Sigmoid colon (tissue), 3 donors: Measurements from ENCODE around the gene EPSTI1.

Experiments used
- POLR2A ChIP-seq, 2 donors: fragments of 450-650 bp; IDR thresholded peaks; one replicate each; pipeline ENCODE4 v1.6.1; 2016; ENCODE audit warnings: antibody characterized with exemption in 2 of 2, mild to moderate bottlenecking in 2 of 2, moderate library complexity in 2 of 2
- TF ChIP-seq, protein P1 (sequence below), 4 experiments: fragments of 450-650 bp in 3 of 4; fragments of 200-600 bp in 1 of 4; IDR thresholded peaks; one replicate each; pipeline ENCODE4 v1.5.1; 2016 to 2019; ENCODE audit warnings: antibody characterized with exemption in 4 of 4, mild to moderate bottlenecking in 3 of 4, moderate library complexity in 2 of 4

- TF ChIP-seq, protein P1, sequence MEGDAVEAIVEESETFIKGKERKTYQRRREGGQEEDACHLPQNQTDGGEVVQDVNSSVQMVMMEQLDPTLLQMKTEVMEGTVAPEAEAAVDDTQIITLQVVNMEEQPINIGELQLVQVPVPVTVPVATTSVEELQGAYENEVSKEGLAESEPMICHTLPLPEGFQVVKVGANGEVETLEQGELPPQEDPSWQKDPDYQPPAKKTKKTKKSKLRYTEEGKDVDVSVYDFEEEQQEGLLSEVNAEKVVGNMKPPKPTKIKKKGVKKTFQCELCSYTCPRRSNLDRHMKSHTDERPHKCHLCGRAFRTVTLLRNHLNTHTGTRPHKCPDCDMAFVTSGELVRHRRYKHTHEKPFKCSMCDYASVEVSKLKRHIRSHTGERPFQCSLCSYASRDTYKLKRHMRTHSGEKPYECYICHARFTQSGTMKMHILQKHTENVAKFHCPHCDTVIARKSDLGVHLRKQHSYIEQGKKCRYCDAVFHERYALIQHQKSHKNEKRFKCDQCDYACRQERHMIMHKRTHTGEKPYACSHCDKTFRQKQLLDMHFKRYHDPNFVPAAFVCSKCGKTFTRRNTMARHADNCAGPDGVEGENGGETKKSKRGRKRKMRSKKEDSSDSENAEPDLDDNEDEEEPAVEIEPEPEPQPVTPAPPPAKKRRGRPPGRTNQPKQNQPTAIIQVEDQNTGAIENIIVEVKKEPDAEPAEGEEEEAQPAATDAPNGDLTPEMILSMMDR (IDR thresholded peaks at IDR 0.05) = no peak
- no peak for TF ChIP-seq POLR2A (IDR thresholded peaks at IDR 0.05)
These were observed 2.8 kb upstream of the EPSTI1 start for GRCh38 chr13:42994878-42995277.
